ENCODE results near the gene TBC1D9B. TPM values are rescaled to one million over a fixed set of nuclear protein-coding genes. Genes with fewer than 3 reads are reported as not detected.
A peak's percentile ranks its signal among the peaks of the same experiment; 100 is the strongest.

TBC1D9B gene
- total RNA-seq, 1 donor from 2014 or later: 136 TPM

GRCh38 chr5:179914032-179914755, 6.5 kb upstream of the TBC1D9B start:
- no peak for DNase-seq (ENCODE audit: extremely low spot score, unreplicated experiment)

GRCh38 chr5:179913461-179913860, 5.8 kb upstream of the TBC1D9B start:
- Mint-ChIP-seq H3K36me3 (ENCODE audit: unreplicated experiment) (no peaks in the 10 kb centered on the region), H3K9me3 (ENCODE audit: unreplicated experiment) (no peaks in the 10 kb centered on the region), H3K27me3 (ENCODE audit: unreplicated experiment) (no peaks in the 10 kb centered on the region), H3K27ac (ENCODE audit: unreplicated experiment) (no peak overlapping the region), H3K4me1 (ENCODE audit: unreplicated experiment) (peaks cover 11% of the 10 kb centered on the region), H3K4me3 (ENCODE audit: unreplicated experiment) (no peak overlapping the region)
- DNase-seq (ENCODE audit: extremely low spot score, unreplicated experiment): no peak
- no peak for TF ChIP-seq CTCF (IDR thresholded peaks at IDR 0.05)

More at GRCh38 chr5:179914032-179914755, 6.5 kb upstream of the TBC1D9B start:
- Mint-ChIP-seq H3K4me3 (ENCODE audit: unreplicated experiment) (no peak overlapping the region), H3K36me3 (ENCODE audit: unreplicated experiment) (no peaks in the 10 kb centered on the region), H3K4me1 (ENCODE audit: unreplicated experiment) (peaks cover 11% of the 10 kb centered on the region), H3K9me3 (ENCODE audit: unreplicated experiment) (no peaks in the 10 kb centered on the region), H3K27ac (ENCODE audit: unreplicated experiment) (peak overlapping the region; percentile 34), H3K27me3 (ENCODE audit: unreplicated experiment) (no peaks in the 10 kb centered on the region)
- no peak for TF ChIP-seq CTCF (IDR thresholded peaks at IDR 0.05)

- Mint-ChIP-seq H3K36me3 (ENCODE audit: unreplicated experiment) (no peaks in the 10 kb centered on the region), H3K4me1 (ENCODE audit: unreplicated experiment) (peaks cover 12% of the 10 kb centered on the region), H3K9me3 (ENCODE audit: unreplicated experiment) (no peaks in the 10 kb centered on the region), H3K4me3 (ENCODE audit: unreplicated experiment) (no peak overlapping the region), H3K27me3 (ENCODE audit: unreplicated experiment) (no peaks in the 10 kb centered on the region), H3K27ac (ENCODE audit: unreplicated experiment) (no peak overlapping the region)
- no peak for TF ChIP-seq CTCF (IDR thresholded peaks at IDR 0.05)
- DNase-seq (ENCODE audit: extremely low spot score, unreplicated experiment): no peak
Observed at GRCh38 chr5:179912951-179913350, 5.3 kb upstream of the TBC1D9B start.

GRCh38 chr5:179912386-179912785, 4.7 kb upstream of the TBC1D9B start:
- Mint-ChIP-seq H3K27ac (ENCODE audit: unreplicated experiment) (no peak overlapping the region), H3K27me3 (ENCODE audit: unreplicated experiment) (no peaks in the 10 kb centered on the region), H3K4me3 (ENCODE audit: unreplicated experiment) (no peak overlapping the region), H3K9me3 (ENCODE audit: unreplicated experiment) (no peaks in the 10 kb centered on the region), H3K36me3 (ENCODE audit: unreplicated experiment) (no peaks in the 10 kb centered on the region), H3K4me1 (ENCODE audit: unreplicated experiment) (peaks cover 13% of the 10 kb centered on the region)
- DNase-seq (ENCODE audit: extremely low spot score, unreplicated experiment): no peak
- TF ChIP-seq CTCF (IDR thresholded peaks at IDR 0.05): no peak

GRCh38 chr5:179909224-179909623, 1.5 kb upstream of the TBC1D9B start:
- Mint-ChIP-seq H3K4me3 (ENCODE audit: unreplicated experiment) (no peak overlapping the region), H3K36me3 (ENCODE audit: unreplicated experiment) (peaks cover 4% of the 10 kb centered on the region), H3K27me3 (ENCODE audit: unreplicated experiment) (no peaks in the 10 kb centered on the region), H3K4me1 (ENCODE audit: unreplicated experiment) (peaks cover 26% of the 10 kb centered on the region), H3K9me3 (ENCODE audit: unreplicated experiment) (no peaks in the 10 kb centered on the region), H3K27ac (ENCODE audit: unreplicated experiment) (no peak overlapping the region)
- no peak for TF ChIP-seq CTCF (IDR thresholded peaks at IDR 0.05)
- no peak for DNase-seq (ENCODE audit: extremely low spot score, unreplicated experiment)

Data from osteocyte (in vitro differentiated cells).